WTC11 (cell line): ENCODE results near the gene MIA2. TPM values are rescaled to one million over a fixed set of nuclear protein-coding genes. Genes with fewer than 3 reads are reported as not detected.

Experiments used
- ATAC-seq: fragments of 200-7000 bp; cut with Tn5 transposase; 2 replicates; pipeline ENCODE4 v1.10.0; 2021; ENCODE audit warnings: mild to moderate bottlenecking, moderate library complexity
- CTCF ChIA-PET: fragments of 300-600 bp; sonication (Branson Sonifier 250); formaldehyde crosslinking; loops from one replicate; lab custom pipeline; 2021; ENCODE audit warnings: antibody characterized with exemption; lab: Charles Lee
- POLR2A ChIA-PET: fragments of 350-600 bp; sonication (Branson Sonifier 250); formaldehyde crosslinking; loops from one replicate; lab custom pipeline; 2021; ENCODE audit warnings: antibody characterized with exemption; lab: Charles Lee
- DNase-seq: peaks from one replicate; pipeline ENCODE4 v3.0.0; 2021; ENCODE audit warnings: low spot score
- H3K27ac Mint-ChIP-seq: 2 replicates; pipeline ENCODE4 v1.8.0; 2021; ENCODE audit warnings: mixed read lengths
- H3K27me3 Mint-ChIP-seq: 2 replicates; pipeline ENCODE4 v1.8.0; 2021; ENCODE audit warnings: low read depth, mild to moderate bottlenecking, moderate library complexity, mixed read lengths
- H3K36me3 Mint-ChIP-seq: 2 replicates; pipeline ENCODE4 v1.8.0; 2021; ENCODE audit warnings: mixed read lengths
- H3K4me1 Mint-ChIP-seq: 2 replicates; pipeline ENCODE4 v1.8.0; 2022; ENCODE audit warnings: mixed read lengths
- H3K4me3 Mint-ChIP-seq: 2 replicates; pipeline ENCODE4 v1.8.0; 2021; ENCODE audit warnings: mild to moderate bottlenecking, moderate library complexity, mixed read lengths
- H3K9me3 Mint-ChIP-seq: 2 replicates; pipeline ENCODE4 v1.8.0; 2021; ENCODE audit warnings: mixed read lengths
- CBFB ChIP-seq: sonication (generic); formaldehyde crosslinking; IDR thresholded peaks from 2 replicates; pipeline ENCODE4 v1.8.1; 2022; ENCODE audit warnings: mild to moderate bottlenecking, low read depth, missing genetic modification reagents
- CREM ChIP-seq: sonication (generic); formaldehyde crosslinking; IDR thresholded peaks from 2 replicates; pipeline ENCODE4 v1.8.1; 2022; ENCODE audit warnings: mild to moderate bottlenecking, missing genetic modification reagents, moderate library complexity
- FOXJ3 ChIP-seq: sonication (generic); formaldehyde crosslinking; IDR thresholded peaks from 2 replicates; pipeline ENCODE4 v1.9.0; 2021; ENCODE audit warnings: missing genetic modification reagents, mild to moderate bottlenecking, borderline replicate concordance
- GRHL2 ChIP-seq: fragments of 250-450 bp; sonication (Bioruptor Pico); IDR thresholded peaks from 2 replicates; pipeline ENCODE4 v1.8.0; 2022; ENCODE audit warnings: mild to moderate bottlenecking, moderate library complexity; ENCODE audit not compliant: insufficient replicate concordance, severe bottlenecking
- MYBL2 ChIP-seq: sonication (generic); formaldehyde crosslinking; IDR thresholded peaks from 2 replicates; pipeline ENCODE4 v1.8.1; 2023; ENCODE audit warnings: mild to moderate bottlenecking, moderate library complexity, missing genetic modification reagents
- NFYB ChIP-seq: sonication (generic); formaldehyde crosslinking; conservative IDR thresholded peaks from 2 replicates; pipeline ENCODE4 v1.8.0; 2022; ENCODE audit warnings: low read depth, missing genetic modification reagents
- RORB ChIP-seq: fragments of 250-450 bp; sonication (Bioruptor Pico); IDR thresholded peaks from 2 replicates; pipeline ENCODE4 v1.9.0; 2021; ENCODE audit warnings: mild to moderate bottlenecking
- SMAD4 ChIP-seq: sonication (generic); formaldehyde crosslinking; IDR thresholded peaks from 2 replicates; pipeline ENCODE4 v1.8.0; 2022; ENCODE audit warnings: mild to moderate bottlenecking, missing genetic modification reagents
- TEAD1 ChIP-seq: sonication (generic); formaldehyde crosslinking; IDR thresholded peaks from 2 replicates; pipeline ENCODE4 v1.8.0; 2022; ENCODE audit warnings: mild to moderate bottlenecking, missing genetic modification reagents
- TP53 ChIP-seq: sonication (generic); formaldehyde crosslinking; IDR thresholded peaks from 2 replicates; pipeline ENCODE4 v1.8.1; 2023; ENCODE audit warnings: mild to moderate bottlenecking, missing genetic modification reagents
- ZNF263 ChIP-seq: sonication (generic); formaldehyde crosslinking; IDR thresholded peaks from 2 replicates; pipeline ENCODE4 v1.8.1; 2022; ENCODE audit warnings: low read depth, mild to moderate bottlenecking, moderate library complexity, missing genetic modification reagents
- ZNF671 ChIP-seq: fragments of 250-450 bp; sonication (Bioruptor Pico); IDR thresholded peaks from 2 replicates; pipeline ENCODE4 v1.8.0; 2021; ENCODE audit warnings: mild to moderate bottlenecking
- total RNA-seq: library from RNA; stranded (reverse); gene quantifications from 3 replicates; pipeline ENCODE4 v1.2.3, GENCODE V29; 2021
- TF ChIP-seq, protein P1 (sequence below): sonication (generic); formaldehyde crosslinking; IDR thresholded peaks from 2 replicates; pipeline ENCODE4 v1.8.0; 2022; ENCODE audit warnings: mild to moderate bottlenecking, missing genetic modification reagents
- TF ChIP-seq, protein P2 (sequence below): fragments of 250-450 bp; sonication (Bioruptor Pico); IDR thresholded peaks from 2 replicates; pipeline ENCODE4 v1.9.0; 2021; ENCODE audit warnings: mild to moderate bottlenecking
- TF ChIP-seq, protein P3 (sequence below): fragments of 250-450 bp; sonication (Bioruptor Pico); IDR thresholded peaks from 2 replicates; pipeline ENCODE4 v1.9.0; 2021; ENCODE audit warnings: mild to moderate bottlenecking
- TF ChIP-seq, protein P4 (sequence below): sonication (generic); formaldehyde crosslinking; conservative IDR thresholded peaks from 2 replicates; pipeline ENCODE4 v1.8.1; 2023; ENCODE audit warnings: mild to moderate bottlenecking, low read depth, missing genetic modification reagents, moderate library complexity
- TF ChIP-seq, protein P5 (sequence below): sonication (generic); formaldehyde crosslinking; IDR thresholded peaks from 2 replicates; pipeline ENCODE4 v1.8.0; 2022; ENCODE audit warnings: missing genetic modification reagents
- TF ChIP-seq, protein P6 (sequence below): sonication (generic); formaldehyde crosslinking; IDR thresholded peaks from 2 replicates; pipeline ENCODE4 v1.8.0; 2023; ENCODE audit warnings: missing genetic modification reagents
- TF ChIP-seq, protein P7 (sequence below): sonication (generic); formaldehyde crosslinking; conservative IDR thresholded peaks from 2 replicates; pipeline ENCODE4 v1.8.1; 2022; ENCODE audit warnings: mild to moderate bottlenecking, missing genetic modification reagents
- TF ChIP-seq, protein P8 (sequence below): sonication (generic); formaldehyde crosslinking; IDR thresholded peaks from 2 replicates; pipeline ENCODE4 v1.8.1; 2023; ENCODE audit warnings: mild to moderate bottlenecking, moderate library complexity, missing genetic modification reagents

MIA2 gene
- total RNA-seq, 1 experiment from 2014 or later, result 11.3 TPM

DNA sequence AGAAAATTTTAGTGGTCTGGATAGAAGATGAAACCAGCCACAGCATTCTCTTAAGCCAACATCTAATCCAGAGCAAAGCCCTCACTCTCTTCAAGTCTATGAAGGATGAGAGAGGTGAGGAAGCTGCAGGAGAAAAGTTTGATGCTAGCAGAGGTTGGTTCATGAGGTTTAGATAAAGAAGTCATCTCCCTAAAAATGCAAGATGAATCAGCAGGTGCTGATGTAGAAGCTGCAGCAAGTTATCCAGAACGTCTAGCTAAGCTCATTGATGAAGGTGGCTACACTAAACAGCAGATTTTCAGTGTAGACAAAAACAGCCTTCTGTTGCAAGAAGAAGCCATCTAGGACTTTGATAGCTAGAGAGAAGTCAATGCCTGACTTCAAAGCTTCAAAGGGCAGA is 150.0 kb downstream of the MIA2 start:
- POLR2A ChIA-PET, result no interaction called here
- Mint-ChIP-seq H3K9me3 (no peaks in the 10 kb centered on the region), H3K27ac (no peak overlapping the region), H3K27me3 (no peaks in the 10 kb centered on the region), H3K4me3 (no peak overlapping the region), H3K4me1 (peaks cover 6% of the 10 kb centered on the region), H3K36me3 (no peaks in the 10 kb centered on the region)
- no peak for DNase-seq
- CTCF ChIA-PET, result no interaction called here
- TF ChIP-seq TEAD1 (CRISPR knock-in tag), result no peak
- TF ChIP-seq SMAD4, result no peak
- TF ChIP-seq ZNF671 (CRISPR knock-in tag), result no peak
- no peak for TF ChIP-seq TP53 (CRISPR knock-in tag)
- ATAC-seq, result no peak

DNA sequence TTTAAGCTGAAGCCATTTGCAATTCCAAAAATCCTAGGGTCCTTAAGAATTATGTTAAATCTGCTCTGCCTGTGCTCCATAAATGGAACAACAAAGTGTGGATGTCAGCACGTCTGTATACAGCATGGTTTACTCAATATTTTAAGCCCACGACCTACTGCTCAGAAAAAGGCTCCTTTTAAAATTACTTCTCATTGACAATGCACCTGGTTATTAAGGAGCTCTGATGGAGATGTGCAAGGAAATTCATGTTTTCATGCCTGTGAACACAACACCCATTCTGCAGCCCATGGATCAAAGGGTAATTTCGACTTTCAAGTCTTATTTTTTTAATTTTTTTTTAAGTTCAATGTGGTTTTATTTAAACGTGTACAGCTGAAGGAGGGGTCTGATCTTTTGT is 150.5 kb downstream of the MIA2 start:
- no peak for ATAC-seq
- POLR2A ChIA-PET, result no interaction called here
- TF ChIP-seq, protein P1, sequence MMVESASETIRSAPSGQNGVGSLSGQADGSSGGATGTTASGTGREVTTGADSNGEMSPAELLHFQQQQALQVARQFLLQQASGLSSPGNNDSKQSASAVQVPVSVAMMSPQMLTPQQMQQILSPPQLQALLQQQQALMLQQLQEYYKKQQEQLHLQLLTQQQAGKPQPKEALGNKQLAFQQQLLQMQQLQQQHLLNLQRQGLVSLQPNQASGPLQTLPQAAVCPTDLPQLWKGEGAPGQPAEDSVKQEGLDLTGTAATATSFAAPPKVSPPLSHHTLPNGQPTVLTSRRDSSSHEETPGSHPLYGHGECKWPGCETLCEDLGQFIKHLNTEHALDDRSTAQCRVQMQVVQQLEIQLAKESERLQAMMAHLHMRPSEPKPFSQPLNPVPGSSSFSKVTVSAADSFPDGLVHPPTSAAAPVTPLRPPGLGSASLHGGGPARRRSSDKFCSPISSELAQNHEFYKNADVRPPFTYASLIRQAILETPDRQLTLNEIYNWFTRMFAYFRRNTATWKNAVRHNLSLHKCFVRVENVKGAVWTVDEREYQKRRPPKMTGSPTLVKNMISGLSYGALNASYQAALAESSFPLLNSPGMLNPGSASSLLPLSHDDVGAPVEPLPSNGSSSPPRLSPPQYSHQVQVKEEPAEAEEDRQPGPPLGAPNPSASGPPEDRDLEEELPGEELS (CRISPR knock-in tag), result no peak
- no peak for TF ChIP-seq CBFB (CRISPR knock-in tag)
- TF ChIP-seq ZNF263 (CRISPR knock-in tag), result no peak
- TF ChIP-seq NFYB (CRISPR knock-in tag), result no peak
- TF ChIP-seq, protein P2, sequence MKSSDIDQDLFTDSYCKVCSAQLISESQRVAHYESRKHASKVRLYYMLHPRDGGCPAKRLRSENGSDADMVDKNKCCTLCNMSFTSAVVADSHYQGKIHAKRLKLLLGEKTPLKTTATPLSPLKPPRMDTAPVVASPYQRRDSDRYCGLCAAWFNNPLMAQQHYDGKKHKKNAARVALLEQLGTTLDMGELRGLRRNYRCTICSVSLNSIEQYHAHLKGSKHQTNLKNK (CRISPR knock-in tag), result no peak
- TF ChIP-seq, protein P3, sequence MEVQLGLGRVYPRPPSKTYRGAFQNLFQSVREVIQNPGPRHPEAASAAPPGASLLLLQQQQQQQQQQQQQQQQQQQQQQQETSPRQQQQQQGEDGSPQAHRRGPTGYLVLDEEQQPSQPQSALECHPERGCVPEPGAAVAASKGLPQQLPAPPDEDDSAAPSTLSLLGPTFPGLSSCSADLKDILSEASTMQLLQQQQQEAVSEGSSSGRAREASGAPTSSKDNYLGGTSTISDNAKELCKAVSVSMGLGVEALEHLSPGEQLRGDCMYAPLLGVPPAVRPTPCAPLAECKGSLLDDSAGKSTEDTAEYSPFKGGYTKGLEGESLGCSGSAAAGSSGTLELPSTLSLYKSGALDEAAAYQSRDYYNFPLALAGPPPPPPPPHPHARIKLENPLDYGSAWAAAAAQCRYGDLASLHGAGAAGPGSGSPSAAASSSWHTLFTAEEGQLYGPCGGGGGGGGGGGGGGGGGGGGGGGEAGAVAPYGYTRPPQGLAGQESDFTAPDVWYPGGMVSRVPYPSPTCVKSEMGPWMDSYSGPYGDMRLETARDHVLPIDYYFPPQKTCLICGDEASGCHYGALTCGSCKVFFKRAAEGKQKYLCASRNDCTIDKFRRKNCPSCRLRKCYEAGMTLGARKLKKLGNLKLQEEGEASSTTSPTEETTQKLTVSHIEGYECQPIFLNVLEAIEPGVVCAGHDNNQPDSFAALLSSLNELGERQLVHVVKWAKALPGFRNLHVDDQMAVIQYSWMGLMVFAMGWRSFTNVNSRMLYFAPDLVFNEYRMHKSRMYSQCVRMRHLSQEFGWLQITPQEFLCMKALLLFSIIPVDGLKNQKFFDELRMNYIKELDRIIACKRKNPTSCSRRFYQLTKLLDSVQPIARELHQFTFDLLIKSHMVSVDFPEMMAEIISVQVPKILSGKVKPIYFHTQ (CRISPR knock-in tag), result no peak
- TF ChIP-seq, protein P4, sequence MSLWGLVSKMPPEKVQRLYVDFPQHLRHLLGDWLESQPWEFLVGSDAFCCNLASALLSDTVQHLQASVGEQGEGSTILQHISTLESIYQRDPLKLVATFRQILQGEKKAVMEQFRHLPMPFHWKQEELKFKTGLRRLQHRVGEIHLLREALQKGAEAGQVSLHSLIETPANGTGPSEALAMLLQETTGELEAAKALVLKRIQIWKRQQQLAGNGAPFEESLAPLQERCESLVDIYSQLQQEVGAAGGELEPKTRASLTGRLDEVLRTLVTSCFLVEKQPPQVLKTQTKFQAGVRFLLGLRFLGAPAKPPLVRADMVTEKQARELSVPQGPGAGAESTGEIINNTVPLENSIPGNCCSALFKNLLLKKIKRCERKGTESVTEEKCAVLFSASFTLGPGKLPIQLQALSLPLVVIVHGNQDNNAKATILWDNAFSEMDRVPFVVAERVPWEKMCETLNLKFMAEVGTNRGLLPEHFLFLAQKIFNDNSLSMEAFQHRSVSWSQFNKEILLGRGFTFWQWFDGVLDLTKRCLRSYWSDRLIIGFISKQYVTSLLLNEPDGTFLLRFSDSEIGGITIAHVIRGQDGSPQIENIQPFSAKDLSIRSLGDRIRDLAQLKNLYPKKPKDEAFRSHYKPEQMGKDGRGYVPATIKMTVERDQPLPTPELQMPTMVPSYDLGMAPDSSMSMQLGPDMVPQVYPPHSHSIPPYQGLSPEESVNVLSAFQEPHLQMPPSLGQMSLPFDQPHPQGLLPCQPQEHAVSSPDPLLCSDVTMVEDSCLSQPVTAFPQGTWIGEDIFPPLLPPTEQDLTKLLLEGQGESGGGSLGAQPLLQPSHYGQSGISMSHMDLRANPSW, result no peak
- no peak for TF ChIP-seq RORB
- TF ChIP-seq, protein P5, sequence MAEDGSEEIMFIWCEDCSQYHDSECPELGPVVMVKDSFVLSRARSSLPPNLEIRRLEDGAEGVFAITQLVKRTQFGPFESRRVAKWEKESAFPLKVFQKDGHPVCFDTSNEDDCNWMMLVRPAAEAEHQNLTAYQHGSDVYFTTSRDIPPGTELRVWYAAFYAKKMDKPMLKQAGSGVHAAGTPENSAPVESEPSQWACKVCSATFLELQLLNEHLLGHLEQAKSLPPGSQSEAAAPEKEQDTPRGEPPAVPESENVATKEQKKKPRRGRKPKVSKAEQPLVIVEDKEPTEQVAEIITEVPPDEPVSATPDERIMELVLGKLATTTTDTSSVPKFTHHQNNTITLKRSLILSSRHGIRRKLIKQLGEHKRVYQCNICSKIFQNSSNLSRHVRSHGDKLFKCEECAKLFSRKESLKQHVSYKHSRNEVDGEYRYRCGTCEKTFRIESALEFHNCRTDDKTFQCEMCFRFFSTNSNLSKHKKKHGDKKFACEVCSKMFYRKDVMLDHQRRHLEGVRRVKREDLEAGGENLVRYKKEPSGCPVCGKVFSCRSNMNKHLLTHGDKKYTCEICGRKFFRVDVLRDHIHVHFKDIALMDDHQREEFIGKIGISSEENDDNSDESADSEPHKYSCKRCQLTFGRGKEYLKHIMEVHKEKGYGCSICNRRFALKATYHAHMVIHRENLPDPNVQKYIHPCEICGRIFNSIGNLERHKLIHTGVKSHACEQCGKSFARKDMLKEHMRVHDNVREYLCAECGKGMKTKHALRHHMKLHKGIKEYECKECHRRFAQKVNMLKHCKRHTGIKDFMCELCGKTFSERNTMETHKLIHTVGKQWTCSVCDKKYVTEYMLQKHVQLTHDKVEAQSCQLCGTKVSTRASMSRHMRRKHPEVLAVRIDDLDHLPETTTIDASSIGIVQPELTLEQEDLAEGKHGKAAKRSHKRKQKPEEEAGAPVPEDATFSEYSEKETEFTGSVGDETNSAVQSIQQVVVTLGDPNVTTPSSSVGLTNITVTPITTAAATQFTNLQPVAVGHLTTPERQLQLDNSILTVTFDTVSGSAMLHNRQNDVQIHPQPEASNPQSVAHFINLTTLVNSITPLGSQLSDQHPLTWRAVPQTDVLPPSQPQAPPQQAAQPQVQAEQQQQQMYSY (CRISPR knock-in tag), result no peak
- TF ChIP-seq, protein P6, sequence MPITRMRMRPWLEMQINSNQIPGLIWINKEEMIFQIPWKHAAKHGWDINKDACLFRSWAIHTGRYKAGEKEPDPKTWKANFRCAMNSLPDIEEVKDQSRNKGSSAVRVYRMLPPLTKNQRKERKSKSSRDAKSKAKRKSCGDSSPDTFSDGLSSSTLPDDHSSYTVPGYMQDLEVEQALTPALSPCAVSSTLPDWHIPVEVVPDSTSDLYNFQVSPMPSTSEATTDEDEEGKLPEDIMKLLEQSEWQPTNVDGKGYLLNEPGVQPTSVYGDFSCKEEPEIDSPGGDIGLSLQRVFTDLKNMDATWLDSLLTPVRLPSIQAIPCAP (CRISPR knock-in tag), result no peak
- TF ChIP-seq MYBL2 (CRISPR knock-in tag), result no peak
- no peak for TF ChIP-seq GRHL2
- TF ChIP-seq CREM (CRISPR knock-in tag), result no peak
- no peak for TF ChIP-seq FOXJ3 (CRISPR knock-in tag)
- TF ChIP-seq, protein P7, sequence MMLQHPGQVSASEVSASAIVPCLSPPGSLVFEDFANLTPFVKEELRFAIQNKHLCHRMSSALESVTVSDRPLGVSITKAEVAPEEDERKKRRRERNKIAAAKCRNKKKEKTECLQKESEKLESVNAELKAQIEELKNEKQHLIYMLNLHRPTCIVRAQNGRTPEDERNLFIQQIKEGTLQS (CRISPR knock-in tag), result no peak
- TF ChIP-seq, protein P8, sequence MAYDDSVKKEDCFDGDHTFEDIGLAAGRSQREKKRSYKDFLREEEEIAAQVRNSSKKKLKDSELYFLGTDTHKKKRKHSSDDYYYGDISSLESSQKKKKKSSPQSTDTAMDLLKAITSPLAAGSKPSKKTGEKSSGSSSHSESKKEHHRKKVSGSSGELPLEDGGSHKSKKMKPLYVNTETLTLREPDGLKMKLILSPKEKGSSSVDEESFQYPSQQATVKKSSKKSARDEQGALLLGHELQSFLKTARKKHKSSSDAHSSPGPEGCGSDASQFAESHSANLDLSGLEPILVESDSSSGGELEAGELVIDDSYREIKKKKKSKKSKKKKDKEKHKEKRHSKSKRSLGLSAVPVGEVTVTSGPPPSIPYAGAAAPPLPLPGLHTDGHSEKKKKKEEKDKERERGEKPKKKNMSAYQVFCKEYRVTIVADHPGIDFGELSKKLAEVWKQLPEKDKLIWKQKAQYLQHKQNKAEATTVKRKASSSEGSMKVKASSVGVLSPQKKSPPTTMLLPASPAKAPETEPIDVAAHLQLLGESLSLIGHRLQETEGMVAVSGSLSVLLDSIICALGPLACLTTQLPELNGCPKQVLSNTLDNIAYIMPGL (CRISPR knock-in tag), result no peak
- Mint-ChIP-seq H3K27ac (no peak overlapping the region), H3K9me3 (no peaks in the 10 kb centered on the region), H3K36me3 (no peaks in the 10 kb centered on the region), H3K27me3 (no peaks in the 10 kb centered on the region), H3K4me3 (no peak overlapping the region), H3K4me1 (peaks cover 6% of the 10 kb centered on the region)
- CTCF ChIA-PET, result interaction anchor here (1.0 kb wide), 1 partner anchor 16 kb away, joined by 5 read pairs; no protein-coding TSS in a partner anchor
- no peak for DNase-seq
